ENCODE measurements around the gene PTPRM. TPM values are rescaled to one million over a fixed set of nuclear protein-coding genes. Genes with fewer than 3 reads are reported as not detected.
A peak's percentile ranks its signal among the peaks of the same experiment; 100 is the strongest.

Gene PTPRM
- total RNA-seq, 4 donors from 2014 or later = 62.7 to 94.0 (median 76.0) TPM

DNA sequence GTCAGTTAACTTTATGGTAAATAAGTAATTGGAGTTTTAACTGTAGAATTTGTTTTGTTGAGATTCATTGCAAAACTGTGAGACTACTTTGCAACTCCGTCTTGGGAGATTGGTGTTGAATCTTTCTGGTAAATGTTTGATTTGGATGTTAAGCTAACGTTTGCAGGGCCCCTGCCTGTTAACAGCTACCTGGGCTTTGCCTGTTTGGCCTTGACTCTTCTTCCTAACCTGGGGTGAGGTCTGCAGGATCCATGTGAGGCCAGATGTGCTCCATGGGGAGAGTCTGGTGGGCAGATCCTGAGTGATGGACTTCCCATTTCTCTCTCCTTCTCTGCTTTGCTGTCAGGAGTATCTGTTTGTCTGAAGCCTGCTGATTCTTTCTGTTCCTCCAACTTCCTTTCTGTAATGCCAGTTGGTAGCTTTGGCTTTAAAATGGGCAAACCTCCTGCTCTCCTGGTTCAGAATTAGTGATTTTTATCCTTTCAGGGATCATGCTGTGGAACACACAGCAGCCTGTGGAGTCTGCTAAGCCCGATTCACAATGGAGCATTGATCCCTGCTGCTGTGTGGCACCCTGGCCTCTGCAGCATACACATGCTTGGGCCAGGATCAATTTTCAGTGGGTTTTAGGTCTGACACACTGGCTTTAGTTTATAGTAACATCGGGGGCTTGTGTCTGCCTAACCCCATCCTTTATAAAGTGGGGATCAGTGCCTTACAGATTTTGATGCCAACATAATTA is 36.3 kb downstream of the PTPRM start:
- intact Hi-C loops (cut with DNase I) = no loop called here
- H3K27me3 ChIP-seq = no peaks in the 10 kb centered on the region
- no peak overlapping the region for H3K27ac ChIP-seq (replicated peaks in 1 of 4)
- H3K4me1 ChIP-seq = peaks cover 43 to 58% (median 55%) of the 10 kb centered on the region in 4 donors
- no peak overlapping the region for H3K4me3 ChIP-seq
- no peaks in the 10 kb centered on the region for H3K9me3 ChIP-seq
- peak; percentile 85 for DNase-seq (ENCODE audit: extremely low spot score)
- 71% methylated on average over 4 of the region's 4 CpGs for WGBS
- no peaks in the 10 kb centered on the region for H3K36me3 ChIP-seq
- TF ChIP-seq POLR2A (IDR thresholded peaks at IDR 0.05; ENCODE audit: low read depth) (no peak), EP300 (IDR thresholded peaks at IDR 0.05) (no peak), POLR2AphosphoS5 (IDR thresholded peaks at IDR 0.05) (no peak)
- TF ChIP-seq, protein P1, sequence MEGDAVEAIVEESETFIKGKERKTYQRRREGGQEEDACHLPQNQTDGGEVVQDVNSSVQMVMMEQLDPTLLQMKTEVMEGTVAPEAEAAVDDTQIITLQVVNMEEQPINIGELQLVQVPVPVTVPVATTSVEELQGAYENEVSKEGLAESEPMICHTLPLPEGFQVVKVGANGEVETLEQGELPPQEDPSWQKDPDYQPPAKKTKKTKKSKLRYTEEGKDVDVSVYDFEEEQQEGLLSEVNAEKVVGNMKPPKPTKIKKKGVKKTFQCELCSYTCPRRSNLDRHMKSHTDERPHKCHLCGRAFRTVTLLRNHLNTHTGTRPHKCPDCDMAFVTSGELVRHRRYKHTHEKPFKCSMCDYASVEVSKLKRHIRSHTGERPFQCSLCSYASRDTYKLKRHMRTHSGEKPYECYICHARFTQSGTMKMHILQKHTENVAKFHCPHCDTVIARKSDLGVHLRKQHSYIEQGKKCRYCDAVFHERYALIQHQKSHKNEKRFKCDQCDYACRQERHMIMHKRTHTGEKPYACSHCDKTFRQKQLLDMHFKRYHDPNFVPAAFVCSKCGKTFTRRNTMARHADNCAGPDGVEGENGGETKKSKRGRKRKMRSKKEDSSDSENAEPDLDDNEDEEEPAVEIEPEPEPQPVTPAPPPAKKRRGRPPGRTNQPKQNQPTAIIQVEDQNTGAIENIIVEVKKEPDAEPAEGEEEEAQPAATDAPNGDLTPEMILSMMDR (IDR thresholded peaks at IDR 0.05) = no peak

DNA sequence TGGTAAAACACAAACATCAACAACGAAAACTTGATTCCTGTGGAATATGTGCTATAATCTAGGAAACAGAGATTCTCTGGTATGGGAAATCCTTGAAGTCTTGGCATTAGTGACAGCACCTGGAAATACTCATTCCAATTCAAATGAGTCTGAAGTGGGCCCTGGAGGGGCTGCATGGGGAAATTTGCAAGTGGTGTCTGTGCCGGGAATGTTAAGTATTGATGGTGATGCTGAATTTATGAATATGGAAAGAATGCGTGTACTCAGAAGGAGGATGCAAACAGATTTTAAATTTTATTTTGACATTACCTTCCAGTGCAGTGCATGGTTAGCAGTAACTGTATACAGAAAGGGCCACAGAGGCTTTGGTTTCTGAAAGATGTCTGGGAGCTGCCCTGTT is 37.2 kb downstream of the PTPRM start:
- H3K27ac ChIP-seq (replicated peaks in 1 of 4) = no peak overlapping the region
- TF ChIP-seq, protein P1 (IDR thresholded peaks at IDR 0.05) = no peak
- TF ChIP-seq POLR2A (IDR thresholded peaks at IDR 0.05; ENCODE audit: low read depth) (no peak), POLR2AphosphoS5 (IDR thresholded peaks at IDR 0.05) (no peak)
- no peaks in the 10 kb centered on the region for H3K27me3 ChIP-seq
- intact Hi-C loops (cut with DNase I) = no loop called here
- H3K4me3 ChIP-seq = no peak overlapping the region
- peaks cover 47 to 66% (median 60%) of the 10 kb centered on the region in 4 donors for H3K4me1 ChIP-seq
- no peaks in the 10 kb centered on the region for H3K36me3 ChIP-seq
- peak; percentile 5 for DNase-seq (ENCODE audit: extremely low spot score)
- no peaks in the 10 kb centered on the region for H3K9me3 ChIP-seq
- WGBS = 80% methylated on average over 3 of the region's 3 CpGs

DNA sequence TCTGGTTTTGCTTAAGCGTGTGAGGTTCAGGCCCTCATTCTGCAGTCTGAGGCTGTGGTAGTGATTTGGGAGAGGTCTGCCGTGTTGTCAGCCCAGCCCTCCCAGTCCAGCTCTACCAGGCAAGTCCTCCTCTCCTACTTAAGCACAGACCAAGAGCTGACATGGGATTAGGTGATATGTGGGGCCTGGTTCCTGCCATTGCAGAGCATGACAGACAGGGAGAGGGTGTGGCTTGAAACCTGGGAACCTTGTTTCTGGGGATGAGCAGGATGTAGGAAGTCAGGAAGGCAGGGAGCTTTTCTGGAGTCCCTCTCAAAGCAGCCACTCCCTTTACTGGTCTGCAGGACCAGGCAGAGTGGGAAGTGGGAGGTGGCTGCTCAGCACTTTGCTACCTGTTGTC is 38.6 kb downstream of the PTPRM start:
- intact Hi-C loops (cut with DNase I) = no loop called here
- H3K4me1 ChIP-seq = peaks cover 45 to 64% (median 51%) of the 10 kb centered on the region in 4 donors
- WGBS = 94% methylated on average over 2 of the region's 2 CpGs

DNA sequence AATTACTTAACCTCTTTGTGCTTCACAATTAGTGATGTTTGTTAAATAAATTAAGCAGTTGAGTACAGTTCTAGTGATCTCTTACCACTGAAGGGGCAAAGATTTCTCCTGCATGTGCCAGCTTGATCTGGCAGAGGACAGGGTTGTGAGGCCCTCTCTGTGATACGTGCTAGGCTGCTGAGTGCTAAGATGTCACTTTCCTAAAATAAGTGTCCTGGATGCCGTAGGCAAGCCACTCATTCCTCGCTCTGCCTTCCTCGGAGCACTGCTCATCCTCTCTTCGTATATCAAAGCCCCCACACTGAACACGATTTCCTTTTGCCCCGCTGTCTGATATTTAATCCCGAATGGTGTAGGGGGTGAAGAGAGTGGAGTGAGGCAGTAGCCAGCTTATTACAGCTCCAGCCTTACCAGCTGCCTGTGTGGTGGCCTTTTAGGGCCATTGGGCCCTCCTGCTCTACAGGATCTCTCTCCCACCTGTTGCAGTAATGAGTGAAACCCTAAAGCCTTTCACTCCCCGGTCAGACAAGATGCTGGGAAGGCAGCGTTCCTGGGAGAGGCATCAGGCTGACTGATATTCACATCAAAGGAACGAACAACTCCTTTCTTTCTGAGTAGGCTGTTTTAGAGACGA is 40.5 kb downstream of the PTPRM start:
- H3K4me1 ChIP-seq = peaks cover 42 to 66% (median 49%) of the 10 kb centered on the region in 4 donors
- no peaks in the 10 kb centered on the region for H3K9me3 ChIP-seq
- peak overlapping the region; percentile 23 to 50 (median 40) for H3K27ac ChIP-seq (replicated peaks in 1 of 4)
- TF ChIP-seq POLR2AphosphoS5 (IDR thresholded peaks at IDR 0.05) = no peak
- TF ChIP-seq POLR2A (IDR thresholded peaks at IDR 0.05; ENCODE audit: low read depth) = no peak
- no peak for TF ChIP-seq EP300 (IDR thresholded peaks at IDR 0.05)
- TF ChIP-seq, protein P1 (IDR thresholded peaks at IDR 0.05) = no peak
- H3K27me3 ChIP-seq = no peaks in the 10 kb centered on the region
- no peaks in the 10 kb centered on the region for H3K36me3 ChIP-seq
- peak; percentile 77 for DNase-seq (ENCODE audit: extremely low spot score)
- no peak overlapping the region for H3K4me3 ChIP-seq
- 80% methylated on average over 12 of the region's 12 CpGs for WGBS
- intact Hi-C loops (cut with DNase I) = no loop called here

More for the DNA sequence above, 38.6 kb downstream of the PTPRM start:
- Histone ChIP-seq H3K27ac (replicated peaks in 1 of 4) (no peak overlapping the region), H3K36me3 (no peaks in the 10 kb centered on the region), H3K27me3 (no peaks in the 10 kb centered on the region), H3K9me3 (no peaks in the 10 kb centered on the region), H3K4me3 (no peak overlapping the region)
- DNase-seq (ENCODE audit: extremely low spot score) = peak; percentile 85
- TF ChIP-seq POLR2AphosphoS5 (IDR thresholded peaks at IDR 0.05) (no peak), POLR2A (IDR thresholded peaks at IDR 0.05; ENCODE audit: low read depth) (no peak), EP300 (IDR thresholded peaks at IDR 0.05) (no peak)
- TF ChIP-seq, protein P1 (IDR thresholded peaks at IDR 0.05) = no peak

Data from esophagus muscularis mucosa (tissue), 4 donors.